Dermis blood vessel endothelial cell (primary cell): ENCODE measurements around the gene LIN52. TPM values are rescaled to one million over a fixed set of nuclear protein-coding genes. Genes with fewer than 3 reads are reported as not detected.

Experiments
- DNase-seq: peaks from one replicate; pipeline ENCODE4 v3.0.0; 2010
- total RNA-seq: library from RNA; depleted of rRNA; stranded (reverse); fragments of >200 nt; gene quantifications from 2 replicates; pipeline ENCODE4 v1.2.3, GENCODE V29; 2014

The LIN52 gene
- total RNA-seq, 1 donor from 2014 or later, result 8.5 TPM

DNA sequence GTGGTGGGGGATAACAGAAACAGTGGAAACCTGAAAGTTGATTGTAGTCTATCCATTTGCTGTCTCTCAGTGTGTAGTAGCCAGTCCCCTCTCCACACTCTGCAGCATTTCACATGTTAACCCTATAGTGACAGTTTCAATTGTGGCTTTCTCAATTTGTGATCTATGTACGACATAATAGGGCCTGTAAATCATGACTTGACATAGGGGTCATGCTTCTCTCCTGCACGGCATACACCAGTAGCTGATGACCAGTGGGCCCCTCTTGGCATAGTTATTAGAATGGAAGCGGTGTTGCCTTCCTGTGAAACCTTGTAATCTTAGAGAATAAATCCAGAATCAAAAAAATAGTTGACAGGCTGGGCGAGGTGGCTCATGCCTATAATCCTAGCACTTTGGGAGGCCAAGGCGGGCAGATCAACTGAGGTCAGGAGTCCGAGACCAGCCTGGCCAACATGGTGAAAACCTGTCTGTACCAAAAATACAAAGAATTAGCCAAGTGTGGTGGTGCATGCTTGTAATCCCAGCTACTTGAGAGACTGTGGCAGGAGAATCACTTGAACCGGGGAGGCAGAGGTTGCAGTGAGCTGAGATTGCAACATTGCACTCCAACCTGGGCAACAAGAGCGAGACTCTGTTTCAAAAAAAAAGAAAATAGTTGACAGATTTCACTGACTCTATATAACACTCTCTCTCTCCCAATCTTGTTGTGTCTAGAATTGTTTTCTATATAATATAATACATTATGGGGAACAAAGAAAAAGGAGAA is 109.9 kb downstream of the LIN52 start:
- no peak for DNase-seq

DNA sequence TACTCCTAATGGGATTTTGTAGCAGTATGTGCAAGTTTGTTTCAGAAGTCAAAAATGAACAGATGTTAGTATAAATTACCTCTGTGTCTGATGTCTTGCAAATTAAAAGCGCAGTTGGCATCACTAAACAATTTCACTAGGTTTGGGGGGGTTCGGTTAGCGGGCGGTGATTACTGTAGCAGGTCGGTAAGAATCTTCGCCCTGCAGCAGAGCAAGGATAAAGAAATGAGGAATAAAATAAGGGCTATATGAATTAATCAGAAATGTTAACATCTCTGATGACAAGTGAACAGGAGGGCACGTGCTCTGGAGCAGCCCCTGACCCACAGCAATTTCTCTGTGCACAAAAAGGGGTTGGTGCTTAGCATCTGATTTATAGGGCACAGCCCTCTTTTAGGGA is 110.9 kb downstream of the LIN52 start:
- no peak for DNase-seq

DNA sequence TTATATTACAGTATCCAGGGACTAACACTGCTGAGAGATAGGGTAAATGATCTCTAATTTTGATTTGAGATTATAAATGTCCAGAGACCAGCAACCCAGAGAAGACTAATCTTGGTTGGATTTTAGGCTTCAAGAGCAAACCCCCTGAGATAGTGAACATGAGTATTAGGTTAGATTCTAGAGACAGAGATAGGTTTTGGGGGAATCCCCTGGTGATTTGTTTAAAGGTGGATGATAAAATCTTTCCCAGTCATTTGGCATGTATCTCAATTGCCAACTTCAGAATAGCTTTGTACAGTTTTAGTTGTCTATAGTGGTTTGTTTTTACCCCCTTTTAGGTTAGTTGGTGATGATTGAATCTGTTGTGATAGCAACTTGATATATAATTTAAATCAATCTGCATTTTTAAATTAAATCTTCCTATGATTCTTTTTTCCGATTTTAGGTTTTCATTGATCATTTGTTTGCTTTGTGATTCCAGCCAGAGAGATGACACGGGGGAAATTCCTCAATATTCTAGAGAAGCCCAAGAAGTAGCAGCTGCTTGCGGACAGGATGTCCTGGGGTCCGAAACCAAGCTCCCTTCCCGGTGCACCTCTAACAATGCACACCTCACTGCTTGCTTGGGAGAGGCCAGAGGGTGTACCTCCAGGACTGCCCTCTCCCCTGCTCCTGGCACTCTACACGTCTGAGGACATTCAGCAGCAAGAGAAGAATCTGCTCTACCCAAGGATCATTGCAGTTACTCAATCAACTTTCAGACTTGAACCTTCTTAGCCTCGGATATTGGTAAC is 113.9 kb downstream of the LIN52 start:
- no peak for DNase-seq

DNA sequence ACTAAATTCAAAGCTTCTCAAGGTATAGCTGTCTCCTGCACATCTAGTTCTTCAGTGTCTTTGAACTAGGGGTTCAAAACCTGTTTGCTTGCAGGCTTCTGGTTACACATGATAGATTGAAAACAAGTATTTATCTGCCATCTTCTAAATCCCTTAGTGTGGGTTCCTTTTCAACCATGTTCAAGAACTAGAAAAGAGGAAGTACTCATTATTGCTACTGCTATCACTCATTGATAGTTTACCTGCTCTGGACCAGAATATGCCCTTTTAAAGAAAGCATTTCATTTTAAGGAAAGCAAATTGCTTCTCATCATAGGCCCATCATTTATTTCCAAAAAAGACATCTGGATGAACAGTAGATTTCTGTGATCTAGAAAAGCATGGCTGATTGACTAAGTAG is 117.4 kb downstream of the LIN52 start:
- DNase-seq, result no peak

DNA sequence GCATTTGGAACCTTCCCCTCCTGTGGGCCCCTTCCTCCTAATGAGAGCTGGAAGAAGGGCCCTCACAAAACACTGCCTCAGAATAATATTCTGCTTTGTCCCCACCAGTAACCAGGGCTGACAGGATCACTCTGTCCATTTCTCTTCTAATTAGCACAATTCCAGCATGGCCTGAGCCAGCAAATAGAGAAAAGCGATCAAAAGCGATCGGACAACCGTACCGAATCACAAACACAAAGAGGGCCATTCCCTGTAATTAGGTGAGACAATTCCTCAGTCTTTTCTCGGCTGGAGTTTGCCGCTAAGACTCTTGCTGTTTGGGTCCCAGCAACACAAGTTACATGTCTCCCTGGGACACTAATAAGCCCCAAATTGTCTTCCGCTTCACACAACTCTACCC is 118.9 kb downstream of the LIN52 start:
- DNase-seq, result no peak

DNA sequence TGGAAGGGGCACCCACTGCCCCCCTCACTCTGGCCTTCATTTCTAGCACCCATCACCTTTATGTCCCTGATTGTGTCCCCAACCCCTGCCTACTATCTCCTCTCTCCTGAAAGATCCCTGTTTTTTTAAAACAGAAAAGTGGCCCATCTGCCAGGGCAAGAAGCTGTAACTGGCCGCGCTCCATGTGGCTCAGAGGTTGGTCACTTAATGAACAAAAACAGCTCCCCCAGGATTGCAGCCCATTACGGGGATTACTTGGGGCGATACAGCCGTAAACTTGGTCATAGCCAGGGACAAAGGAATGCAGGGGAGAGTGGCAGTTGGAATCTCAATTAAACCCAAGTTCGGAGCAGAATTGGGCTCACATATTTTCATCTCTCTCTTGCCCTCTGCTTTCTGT is 119.7 kb downstream of the LIN52 start:
- DNase-seq, result no peak

DNA sequence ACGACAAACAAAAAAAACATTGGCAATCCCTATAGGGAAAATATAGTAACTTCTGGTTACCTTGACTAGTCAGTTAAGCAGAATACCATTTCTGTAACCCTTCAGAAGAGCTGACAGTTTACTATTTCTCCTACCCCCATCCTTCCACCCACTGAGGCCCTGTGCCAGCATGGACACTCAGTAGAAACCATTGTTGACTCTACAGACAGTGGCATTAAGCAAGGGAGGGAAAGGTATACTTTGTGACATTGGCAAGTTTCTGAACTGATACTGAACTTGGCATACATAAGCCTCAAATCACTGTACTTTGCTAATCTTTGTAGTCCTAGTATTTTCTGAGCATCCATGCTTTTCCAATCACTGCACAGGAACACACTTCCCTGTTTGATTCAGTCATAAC is 121.1 kb downstream of the LIN52 start:
- no peak for DNase-seq

DNA sequence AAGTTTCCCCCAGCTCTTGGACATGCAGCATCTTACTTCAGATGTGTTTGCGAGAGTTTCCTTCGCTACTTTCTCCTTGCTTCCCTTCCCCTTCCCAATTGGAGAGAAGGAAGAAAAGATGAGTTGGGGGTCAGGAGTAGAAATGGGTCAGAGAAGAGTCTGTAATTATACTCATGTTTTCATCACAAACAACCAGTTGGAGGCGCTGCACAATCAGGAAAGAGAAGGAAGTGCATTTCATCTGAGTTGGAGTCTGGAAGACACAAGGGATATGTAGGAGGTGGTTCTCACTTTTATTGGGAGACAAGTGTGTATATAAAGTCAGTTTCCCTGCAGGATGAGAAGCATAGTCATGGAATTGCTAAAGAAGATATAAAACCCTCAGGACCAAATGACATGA is 123.2 kb downstream of the LIN52 start:
- peak; percentile 21 for DNase-seq

DNA sequence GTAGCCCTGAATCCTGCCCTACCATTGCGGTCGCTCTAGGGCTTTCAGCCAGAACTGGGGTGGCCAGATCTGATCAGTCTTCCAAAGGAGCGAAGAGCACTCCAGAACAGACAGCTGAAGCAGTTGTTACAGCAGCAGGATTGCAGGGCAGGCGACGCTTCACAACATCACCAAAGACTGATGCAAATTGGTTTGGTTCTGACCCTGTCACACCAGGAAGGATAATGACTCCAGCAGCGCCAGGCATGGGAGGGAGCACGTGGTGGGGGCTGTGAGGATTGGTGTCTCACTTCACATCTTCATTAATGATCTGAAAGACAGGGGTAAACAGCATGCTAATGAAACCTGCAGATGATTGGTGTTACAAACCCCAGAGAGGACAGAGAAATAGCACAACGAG is 123.9 kb downstream of the LIN52 start:
- no peak for DNase-seq

DNA sequence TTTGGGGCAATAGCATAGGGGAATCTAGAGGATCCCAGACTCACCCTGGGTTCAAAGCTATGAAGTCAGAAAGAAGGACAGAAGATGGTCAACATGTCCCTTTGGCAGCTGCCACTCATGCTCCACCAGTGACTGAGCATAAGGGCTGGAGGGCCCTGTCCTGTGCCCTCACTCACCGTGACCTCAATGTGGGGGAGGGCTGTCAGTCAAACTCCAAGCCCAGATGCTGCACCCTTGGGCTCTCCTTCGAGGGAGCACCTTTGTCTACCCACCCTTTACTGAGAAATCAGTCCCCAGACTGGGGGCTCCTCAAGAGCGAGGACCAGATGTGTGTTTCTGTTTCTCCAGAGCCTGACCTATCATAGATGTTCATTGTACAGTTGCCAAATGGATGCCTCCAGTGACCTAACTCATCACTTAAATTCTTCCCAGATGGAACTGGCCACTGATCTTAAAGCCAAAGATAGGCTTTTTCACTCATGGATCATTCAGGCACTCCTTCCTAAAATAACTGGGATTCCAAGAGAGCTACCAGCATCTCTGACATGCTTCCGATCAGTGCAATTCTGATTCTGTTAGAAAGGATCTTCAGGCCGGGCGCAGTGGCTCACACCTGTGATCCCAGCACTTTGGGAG is 127.3 kb downstream of the LIN52 start:
- DNase-seq, result no peak

DNA sequence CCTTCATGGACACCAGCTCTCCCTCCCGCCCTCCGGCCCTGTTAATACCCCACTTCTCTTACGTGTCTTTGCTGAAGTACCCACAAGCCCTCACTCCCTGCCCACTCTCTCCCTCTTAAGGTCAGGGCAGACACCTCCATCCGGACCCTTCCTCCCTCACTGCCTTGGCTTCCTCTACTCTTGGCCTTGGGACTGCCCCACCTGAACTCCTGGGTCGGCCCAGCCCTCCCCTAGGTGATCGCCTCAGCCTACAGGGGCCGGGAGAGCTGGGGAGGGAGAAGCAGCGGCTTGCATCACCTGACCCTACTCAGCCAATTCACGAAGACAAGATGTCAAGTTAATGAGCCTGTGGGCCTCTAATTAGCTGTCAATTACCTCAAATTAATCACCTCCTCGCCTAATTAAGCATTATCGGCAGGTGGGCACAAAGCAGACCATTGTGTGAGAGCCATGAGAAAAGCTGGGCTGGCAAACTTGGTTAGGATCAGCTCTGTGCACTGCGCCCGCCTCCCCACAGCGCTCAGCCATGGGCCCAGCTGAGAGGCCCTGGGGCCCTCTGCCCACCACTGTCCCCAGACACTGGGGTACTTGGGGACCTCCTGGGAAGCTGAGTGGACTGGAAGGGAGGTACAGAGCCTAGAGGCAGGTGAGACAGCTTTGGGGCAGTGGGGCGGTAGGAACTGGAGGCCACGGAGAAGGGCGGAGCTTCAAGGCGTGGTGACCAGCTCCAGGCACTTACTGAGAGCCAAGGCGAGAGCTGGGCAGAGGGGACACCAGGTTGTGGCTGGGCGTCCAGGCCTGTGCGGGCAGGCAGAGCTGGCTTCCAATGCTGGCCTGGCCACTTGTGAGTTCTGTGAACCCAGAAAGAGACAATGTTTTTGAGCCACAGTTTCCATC is 129.4 kb downstream of the LIN52 start:
- DNase-seq, result no peak

DNA sequence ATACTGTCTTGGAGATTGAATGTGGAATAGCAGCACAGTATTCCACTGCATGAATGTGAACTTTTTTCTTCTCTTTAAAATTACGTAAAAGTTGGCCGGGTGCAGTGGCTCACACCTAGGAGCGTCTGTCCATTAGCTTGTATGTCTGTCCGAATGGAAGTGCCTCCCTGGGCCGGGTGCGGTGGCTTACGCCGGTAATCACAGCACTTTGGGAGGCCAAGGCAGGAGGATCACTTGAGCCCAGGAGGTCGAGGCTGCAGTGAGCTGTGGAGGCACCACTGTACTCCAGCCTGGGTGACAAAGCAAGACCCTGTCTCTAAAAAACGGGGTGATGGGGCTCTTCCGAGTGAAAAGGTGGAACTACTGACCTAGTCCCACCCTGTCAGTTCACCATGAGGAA is 131.9 kb downstream of the LIN52 start:
- no peak for DNase-seq

DNA sequence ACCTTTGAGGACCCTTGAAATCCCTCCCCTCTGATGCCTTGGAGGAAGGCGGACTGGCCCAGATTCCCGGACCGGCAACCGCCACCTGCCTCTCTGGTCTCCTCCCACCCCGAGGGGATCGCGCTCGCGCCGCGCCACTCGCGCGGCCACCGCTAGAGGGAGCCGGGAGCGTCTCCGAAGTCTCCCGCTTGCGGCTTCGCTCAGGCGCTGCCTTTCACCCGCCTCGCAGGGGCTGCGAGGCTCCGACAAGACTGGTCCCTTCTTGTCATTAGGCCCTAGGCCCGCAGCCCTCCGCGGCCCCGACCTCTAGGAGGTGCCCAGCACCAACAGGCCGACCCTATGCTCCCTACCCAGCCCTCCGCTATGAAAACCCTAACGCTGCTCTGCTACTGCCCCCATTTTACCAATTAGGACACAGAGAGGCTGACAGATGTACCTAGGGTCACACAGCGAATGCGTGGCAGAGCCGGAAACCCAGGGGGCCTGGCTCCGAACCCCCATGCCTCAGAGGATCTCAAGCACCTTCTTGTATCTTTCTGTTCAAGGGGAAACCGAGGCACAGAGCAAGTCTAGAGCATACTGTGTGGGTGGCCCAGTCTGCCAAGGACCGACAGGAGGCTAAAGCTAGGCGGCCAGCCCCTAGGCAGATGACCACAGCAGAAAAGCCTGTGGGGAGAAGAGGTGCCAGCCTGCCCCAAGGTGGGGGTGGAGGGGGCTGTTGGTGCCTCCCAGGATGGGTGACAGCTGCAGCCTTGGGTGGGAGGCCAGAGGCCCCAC is 133.1 kb downstream of the LIN52 start:
- peak; percentile 77 for DNase-seq

DNA sequence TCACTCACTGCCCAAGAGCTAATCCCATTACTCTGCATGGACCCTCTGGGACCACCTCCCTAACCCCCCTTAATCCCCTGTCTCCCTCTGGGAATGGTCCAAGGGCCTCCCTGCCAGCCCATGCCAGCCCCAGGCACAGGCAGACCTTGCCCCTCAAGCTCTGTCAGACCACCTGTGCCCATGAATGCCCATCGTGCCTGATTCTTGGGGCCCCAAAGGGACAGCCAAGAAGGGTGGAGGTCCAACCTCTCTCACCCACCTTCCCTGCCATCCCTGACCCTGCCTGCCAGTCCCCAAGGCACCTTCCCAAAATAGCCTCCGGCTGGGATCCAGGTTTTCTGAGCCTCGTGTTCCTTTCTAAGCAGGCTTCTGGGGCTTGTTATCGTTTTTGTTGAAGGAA is 133.7 kb downstream of the LIN52 start:
- DNase-seq, result no peak

DNA sequence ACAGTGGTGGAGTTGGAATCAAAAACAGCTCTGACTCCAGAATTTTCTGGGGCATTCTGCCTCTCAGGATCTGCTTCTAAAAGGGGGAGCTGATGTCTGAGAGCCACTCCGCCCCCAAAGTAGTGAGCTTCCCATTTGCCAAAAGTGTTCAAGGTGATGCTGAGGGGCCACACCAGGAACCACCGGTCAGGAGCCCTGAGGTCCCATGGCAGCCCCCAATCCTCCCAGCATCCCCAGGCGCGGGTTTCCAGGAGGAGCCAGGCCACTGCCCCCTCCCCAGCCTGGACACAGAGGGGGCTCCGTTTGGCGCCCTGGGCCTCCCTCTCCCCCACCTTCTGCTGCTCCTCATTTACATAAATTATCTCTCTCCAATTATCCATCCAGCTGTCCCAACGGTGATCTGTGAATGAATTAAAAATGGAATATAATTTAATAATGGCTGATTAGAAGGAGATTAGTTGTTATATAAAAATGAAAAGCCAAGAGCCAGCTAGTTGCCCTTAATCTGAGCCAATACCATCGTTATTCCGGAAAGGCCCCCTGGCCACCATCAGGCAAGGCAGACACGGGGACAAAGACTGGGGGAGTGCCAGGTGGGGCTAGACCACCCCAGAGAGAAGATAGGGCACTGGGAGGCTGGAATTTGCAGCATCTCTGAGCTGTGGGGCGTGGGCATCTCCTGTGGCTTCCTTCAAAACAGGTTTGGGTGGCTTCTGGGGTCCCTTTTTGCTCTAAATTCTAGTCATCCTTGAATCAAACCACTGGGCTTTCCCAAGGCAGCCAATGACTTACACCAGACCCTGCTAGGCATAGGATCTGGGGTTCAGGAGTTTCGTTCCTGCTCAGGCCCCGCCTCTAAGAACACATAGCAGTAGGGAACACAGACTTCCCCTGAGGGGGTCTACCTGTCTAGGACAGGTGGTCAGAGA is 134.8 kb downstream of the LIN52 start:
- no peak for DNase-seq

DNA sequence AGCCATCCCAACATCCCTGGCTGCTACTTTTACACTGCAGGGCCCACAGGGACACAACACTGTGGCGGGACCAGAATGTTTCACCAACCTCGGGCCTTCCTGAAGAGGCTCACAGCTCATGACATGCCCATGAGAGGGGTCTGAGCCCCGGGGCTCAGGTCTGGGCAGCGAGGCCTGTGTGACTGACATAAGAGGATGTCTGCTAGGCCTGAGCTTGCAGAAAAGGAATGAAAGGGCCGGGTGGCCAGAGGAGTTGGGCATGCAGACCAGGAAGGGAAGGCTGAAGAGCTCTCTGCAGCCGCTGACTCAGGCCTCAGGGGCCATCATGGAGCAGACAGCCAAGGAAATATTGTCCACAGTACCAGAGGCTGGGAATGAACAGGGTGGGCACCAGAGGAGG is 136.2 kb downstream of the LIN52 start:
- no peak for DNase-seq

DNA sequence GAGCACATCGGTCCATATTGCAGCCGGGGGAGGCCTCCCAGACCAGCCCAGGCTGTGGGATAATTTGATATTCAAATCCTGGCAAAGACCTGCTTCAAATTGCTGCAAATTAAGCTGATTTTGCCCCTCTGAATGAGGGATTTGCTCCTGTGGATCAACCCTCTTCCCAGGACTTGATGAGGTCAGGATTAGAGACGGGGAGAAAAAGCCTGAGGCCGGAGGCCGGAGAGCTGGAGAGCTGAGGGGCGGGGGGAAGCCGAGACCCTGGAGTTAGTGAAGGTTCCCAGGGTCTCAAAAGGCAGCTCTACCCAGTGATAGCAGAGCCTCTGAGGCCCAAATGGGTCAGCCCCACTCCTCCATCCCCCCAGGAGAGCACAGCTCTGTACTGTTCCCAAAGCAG is 137.0 kb downstream of the LIN52 start:
- no peak for DNase-seq

DNA sequence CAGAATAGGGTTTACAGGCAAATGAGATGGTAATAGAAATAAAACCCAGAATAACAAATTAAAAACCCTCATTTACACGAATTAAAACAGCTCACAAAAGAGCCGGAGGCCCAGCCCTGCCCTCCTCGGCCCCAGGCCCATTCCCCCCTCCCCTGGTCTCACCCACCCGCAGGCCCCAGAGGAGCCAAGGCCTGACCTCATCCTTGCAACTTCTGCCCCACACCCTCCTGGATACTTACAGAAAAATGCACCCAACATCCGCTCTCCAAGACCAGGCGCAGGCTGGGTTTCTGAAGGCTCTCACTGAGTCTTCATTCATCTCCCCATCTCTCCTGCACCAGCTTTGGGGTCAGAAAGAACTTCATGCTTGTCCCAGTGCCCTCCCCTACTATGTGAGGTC is 138.3 kb downstream of the LIN52 start:
- no peak for DNase-seq

DNA sequence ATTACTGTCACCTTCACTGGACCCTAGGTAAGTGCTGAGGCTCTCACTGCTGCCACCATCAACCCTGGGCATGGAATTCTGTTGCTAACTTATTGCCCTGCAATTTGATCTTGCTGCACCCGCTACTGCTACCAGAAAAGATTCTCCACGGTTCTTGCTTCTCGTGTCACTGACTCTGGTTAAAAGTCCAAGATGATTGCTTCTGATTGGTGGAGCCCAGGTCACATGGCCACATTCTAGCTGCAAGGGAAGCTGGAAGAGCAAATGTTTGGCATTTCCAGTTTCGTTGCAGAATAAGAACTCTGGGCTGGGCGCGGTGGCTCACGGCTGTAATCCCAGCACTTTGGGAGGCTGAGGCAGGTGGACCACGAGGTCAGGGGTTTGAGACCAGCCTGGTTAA is 147.0 kb downstream of the LIN52 start:
- DNase-seq, result no peak

DNA sequence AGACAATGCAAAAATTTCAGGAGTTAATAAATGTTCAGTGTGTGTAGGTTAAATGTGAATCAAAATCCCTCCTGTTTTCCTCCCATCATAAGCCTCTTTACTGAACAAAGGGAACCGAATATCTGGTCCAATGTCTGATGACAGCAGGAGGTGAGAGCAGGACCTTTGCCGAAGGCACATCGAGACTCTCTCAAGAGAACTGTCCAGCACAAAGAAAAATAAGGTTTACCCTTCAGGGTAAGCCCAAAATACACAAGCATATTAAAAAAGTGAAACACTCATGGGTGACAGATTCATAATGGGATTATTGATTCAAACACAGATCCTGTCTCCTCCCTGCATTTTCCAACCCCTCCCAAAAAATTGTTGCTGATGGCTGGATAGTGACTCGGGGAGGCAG is 150.3 kb downstream of the LIN52 start:
- no peak for DNase-seq

DNA sequence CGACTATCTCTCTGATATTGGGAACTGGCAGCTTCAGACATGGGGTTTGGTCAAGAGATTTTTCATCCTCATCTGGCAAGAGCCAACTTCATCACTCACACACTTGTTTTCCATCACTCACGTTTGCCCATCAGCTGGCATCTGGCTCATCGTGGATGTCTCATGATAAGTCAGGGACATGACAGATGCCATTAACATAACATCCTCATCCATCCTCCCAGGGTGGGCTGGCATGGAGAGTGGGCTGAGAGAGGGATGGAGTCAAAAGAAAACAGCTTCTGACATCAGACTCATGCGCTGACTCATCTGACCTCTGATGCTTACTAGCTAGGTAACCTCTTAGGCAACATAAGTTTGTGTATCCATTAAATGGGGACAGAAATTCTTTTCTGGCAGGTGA is 152.7 kb downstream of the LIN52 start:
- DNase-seq, result no peak
